GM12875 (cell line): Measurements from ENCODE around the gene PAK5.

Experiments used
- H3K4me3 ChIP-seq: one replicate; pipeline ENCODE4 v1.5.1; 2011; ENCODE audit warnings: low read depth, low read length, control low read depth
- TF ChIP-seq, protein P1 (sequence below): IDR thresholded peaks from 2 replicates; pipeline ENCODE4 v1.5.1; 2011; ENCODE audit warnings: low read depth, mild to moderate bottlenecking, control low read depth, inconsistent platforms, low read length, moderate library complexity, borderline replicate concordance; ENCODE audit not compliant: insufficient read depth

Gene PAK5

DNA sequence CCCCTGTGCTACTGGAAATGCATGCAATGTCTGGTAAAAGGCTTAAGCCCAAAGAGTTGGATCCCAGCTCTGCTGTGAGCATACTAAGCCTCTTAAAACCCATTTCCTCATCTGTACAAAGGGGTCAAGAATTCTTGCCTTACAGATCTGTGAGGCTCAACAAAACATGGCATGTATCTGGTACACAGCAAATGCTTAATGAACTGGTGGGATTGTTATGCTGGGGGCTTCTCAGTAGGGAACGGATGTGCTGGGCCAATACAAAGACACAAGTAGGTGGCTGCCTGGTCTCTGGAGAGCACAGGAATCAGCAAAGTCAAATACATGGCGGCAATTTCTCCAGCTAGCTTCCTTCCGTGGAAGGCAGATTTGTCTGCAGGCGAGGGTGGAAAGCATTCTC is 262.2 kb downstream of the PAK5 start:
- no peak overlapping the region for H3K4me3 ChIP-seq
- TF ChIP-seq, protein P1, sequence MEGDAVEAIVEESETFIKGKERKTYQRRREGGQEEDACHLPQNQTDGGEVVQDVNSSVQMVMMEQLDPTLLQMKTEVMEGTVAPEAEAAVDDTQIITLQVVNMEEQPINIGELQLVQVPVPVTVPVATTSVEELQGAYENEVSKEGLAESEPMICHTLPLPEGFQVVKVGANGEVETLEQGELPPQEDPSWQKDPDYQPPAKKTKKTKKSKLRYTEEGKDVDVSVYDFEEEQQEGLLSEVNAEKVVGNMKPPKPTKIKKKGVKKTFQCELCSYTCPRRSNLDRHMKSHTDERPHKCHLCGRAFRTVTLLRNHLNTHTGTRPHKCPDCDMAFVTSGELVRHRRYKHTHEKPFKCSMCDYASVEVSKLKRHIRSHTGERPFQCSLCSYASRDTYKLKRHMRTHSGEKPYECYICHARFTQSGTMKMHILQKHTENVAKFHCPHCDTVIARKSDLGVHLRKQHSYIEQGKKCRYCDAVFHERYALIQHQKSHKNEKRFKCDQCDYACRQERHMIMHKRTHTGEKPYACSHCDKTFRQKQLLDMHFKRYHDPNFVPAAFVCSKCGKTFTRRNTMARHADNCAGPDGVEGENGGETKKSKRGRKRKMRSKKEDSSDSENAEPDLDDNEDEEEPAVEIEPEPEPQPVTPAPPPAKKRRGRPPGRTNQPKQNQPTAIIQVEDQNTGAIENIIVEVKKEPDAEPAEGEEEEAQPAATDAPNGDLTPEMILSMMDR, result no peak

DNA sequence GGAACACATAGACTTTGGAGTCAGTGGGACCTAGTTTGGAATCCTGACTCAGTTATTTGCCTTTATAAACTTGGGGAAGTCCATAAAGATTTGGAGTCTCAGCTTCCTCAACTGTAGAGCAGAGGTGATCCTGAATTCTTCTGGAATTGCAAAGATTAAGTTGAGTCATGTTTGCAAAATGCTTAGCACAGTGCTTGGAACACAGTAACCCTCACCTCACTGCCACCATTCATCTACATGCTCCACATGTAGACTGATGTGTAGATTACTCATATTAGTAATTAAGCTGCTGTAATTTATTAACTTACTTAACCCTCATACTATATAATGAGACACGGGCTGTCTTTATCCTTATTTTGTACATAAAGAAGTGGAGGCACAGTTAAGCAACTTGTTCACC is 263.0 kb downstream of the PAK5 start:
- no peak overlapping the region for H3K4me3 ChIP-seq
- TF ChIP-seq, protein P1, result no peak

DNA sequence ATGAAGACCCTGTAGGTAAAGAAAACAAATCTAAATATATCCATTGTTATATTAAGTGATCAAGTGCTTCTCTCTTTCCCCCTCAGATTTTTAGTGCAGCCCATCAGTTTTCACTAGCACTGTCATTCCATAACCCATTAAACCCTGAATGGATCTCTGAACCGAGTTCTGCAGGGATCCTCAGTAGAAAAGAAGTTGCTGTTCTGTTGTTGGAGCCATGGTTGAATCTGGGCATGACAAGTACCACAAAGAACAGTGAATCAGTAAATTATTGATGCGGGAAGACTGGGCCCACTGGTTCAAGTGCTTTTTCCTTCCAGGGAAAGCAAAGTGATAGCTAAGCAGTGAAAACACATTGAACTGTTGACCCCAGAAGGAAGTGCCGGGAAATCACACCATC is 264.1 kb downstream of the PAK5 start:
- TF ChIP-seq, protein P1, result no peak
- H3K4me3 ChIP-seq, result no peak overlapping the region

DNA sequence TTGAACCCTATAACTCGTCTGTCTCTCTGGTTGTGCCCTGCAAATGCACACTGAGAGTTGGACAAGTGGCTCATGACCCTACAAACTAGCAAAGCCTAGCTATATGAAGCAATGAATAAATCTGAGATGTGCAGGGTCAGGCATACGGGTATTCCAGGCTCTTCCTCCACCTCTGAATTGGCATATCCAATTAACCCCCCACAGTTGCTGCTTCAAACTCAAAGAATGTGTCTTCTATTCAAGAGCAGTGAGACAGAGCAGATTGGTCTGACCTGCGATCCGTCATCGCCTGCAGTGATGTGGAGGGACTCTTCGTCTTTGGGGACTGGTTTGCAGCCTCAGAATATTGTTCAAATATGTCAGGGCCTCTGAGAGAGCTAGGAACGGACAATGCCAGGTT is 264.7 kb downstream of the PAK5 start:
- TF ChIP-seq, protein P1, result no peak
- no peak overlapping the region for H3K4me3 ChIP-seq

DNA sequence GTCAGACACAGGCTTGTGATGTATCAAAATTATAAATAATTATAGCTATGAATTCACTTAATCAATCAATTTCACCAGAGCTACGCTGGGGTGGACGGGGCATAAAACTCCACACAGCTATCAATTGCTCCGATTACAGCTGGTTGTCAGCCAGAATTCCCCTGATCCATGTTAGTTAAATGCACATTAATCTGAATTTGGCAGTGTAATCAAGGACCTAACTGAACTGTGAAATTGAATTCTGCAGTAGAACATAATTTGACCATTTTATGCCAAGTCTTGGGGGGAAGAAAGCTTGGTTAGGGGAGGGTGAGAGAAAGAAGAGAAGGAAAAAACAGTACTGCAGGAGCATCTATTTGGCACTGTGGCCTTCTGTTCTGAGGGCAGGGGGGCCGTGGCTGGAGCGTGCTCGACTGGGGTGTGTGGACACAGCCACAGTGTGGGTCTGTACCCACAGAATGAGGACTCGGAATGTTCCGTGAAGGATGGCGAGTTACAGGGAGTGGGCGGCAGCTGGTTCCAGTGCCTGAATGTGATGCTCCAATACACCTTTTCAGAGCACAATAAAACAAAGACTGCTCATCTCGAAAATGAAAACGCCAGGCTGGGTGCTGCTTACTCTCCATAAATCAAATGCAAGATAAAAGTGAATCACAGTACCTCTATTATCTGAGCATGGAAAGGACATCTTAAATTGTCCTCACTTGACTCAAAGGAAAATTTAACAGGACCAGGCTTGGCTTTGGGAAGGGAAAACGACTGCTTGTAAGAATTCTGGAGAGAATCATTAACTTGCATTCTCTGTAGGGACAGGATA is 265.3 kb downstream of the PAK5 start:
- H3K4me3 ChIP-seq, result no peak overlapping the region
- TF ChIP-seq, protein P1, result no peak

DNA sequence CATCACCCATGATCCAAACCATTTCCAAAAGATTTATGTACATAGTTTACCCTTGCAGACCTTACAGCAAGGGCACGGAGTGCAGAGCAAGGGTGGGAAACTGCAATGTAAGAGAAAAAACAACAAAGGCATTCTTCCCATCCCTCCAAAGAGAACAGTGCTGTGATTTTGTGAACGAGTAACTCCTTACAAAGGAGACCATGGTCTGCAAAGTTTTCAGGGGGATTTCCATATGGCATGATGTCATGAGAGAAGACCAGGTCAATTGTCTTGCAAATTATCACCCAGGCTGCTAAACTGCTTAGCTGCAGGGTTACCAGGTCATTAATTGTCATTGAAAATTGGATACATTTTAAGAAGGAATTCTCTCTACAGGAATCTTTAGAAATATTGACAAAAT is 266.2 kb downstream of the PAK5 start:
- no peak overlapping the region for H3K4me3 ChIP-seq

More for the DNA sequence above, 266.2 kb downstream of the PAK5 start:
- TF ChIP-seq, protein P1, result no peak
